Peyer's patch (tissue), 4 donors: ENCODE results near the gene SNTG2. TPM values are rescaled to one million over a fixed set of nuclear protein-coding genes. Genes with fewer than 3 reads are reported as not detected.
A peak's percentile ranks its signal among the peaks of the same experiment; 100 is the strongest.
"Not testable (repeated sequence)": the region's sequence is repeated elsewhere in the genome, so short reads cannot be mapped to it uniquely, and the experiment has no call there.

ENCODE experiments used
- DNase-seq, 3 donors: peaks; one replicate each; pipeline ENCODE4 v3.0.0-alpha.2; 2017 to 2019
- H3K27ac ChIP-seq, 4 donors: fragments of 200-600 bp; sonication (generic); one replicate each; pipeline ENCODE4 v1.5.1; 2016 to 2019
- H3K27me3 ChIP-seq, 2 donors: fragments of 200-600 bp; sonication (generic); one replicate each; pipeline ENCODE4 v1.5.1; 2019
- H3K36me3 ChIP-seq, 3 donors: fragments of 200-600 bp; sonication (generic); one replicate each; pipeline ENCODE4 v1.5.1; 2016 to 2019
- H3K4me1 ChIP-seq, 4 donors: fragments of 200-600 bp; sonication (generic); one replicate each; pipeline ENCODE4 v1.5.1; 2016 to 2019
- H3K4me3 ChIP-seq, 4 donors: fragments of 200-600 bp; sonication (generic); 1 replicate in 3 of 4; 2 replicates in 1 of 4; pipeline ENCODE4 v1.5.1; 2016 to 2019; ENCODE audit warnings: mild to moderate bottlenecking in 1 of 4
- H3K9me3 ChIP-seq, 4 donors: fragments of 200-600 bp; sonication (generic); one replicate each; pipeline ENCODE4 v1.5.1; 2016 to 2019; ENCODE audit warnings: mild to moderate bottlenecking in 1 of 4
- CTCF ChIP-seq, 6 experiments: fragments of 450-650 bp in 4 of 6; fragments of 200-600 bp in 2 of 6; sonication (generic) in 1 of 6; IDR thresholded peaks; one replicate each; pipeline ENCODE4 v1.5.1; 2017 to 2019; ENCODE audit warnings: antibody characterized with exemption in 6 of 6, mild to moderate bottlenecking in 3 of 6, moderate library complexity in 1 of 6
- POLR2A ChIP-seq, 2 donors: fragments of 450-650 bp; IDR thresholded peaks; one replicate each; pipeline ENCODE4 v1.5.1; 2017; ENCODE audit warnings: antibody characterized with exemption in 2 of 2, mild to moderate bottlenecking in 2 of 2, moderate library complexity in 2 of 2
- total RNA-seq, 4 donors: library from RNA; depleted of rRNA; stranded (reverse); fragments of >200 nt; gene quantifications; one replicate each; pipeline ENCODE4 v1.1.0, GENCODE V29; 2016

SNTG2 gene
- total RNA-seq, 4 donors from 2014 or later, result 1.8 to 65.2 (median 3.9) TPM

DNA sequence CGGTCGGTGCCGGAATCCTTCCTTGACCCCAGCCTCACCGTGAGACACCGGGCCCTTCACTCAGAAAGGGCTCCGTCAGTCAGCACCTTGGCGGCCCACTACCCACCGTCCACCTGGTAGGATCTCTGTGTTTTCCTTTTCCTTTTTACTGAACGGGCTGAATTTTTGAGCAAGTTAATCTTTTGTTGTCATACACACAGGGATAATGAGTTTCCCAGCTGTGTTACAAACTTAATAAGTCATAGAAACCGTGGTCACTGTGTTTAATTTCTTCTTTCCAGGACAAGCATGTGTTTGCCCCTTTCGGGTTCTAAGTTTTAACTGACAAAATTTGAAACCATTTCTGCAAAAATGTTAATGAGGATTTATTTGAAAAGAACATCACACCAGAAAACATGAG, 423.6 kb downstream of the SNTG2 start:
- no peaks in the 10 kb centered on the region for H3K9me3 ChIP-seq
- DNase-seq, result no peak
- no peaks in the 10 kb centered on the region for H3K4me1 ChIP-seq
- no peak for TF ChIP-seq CTCF (IDR thresholded peaks at IDR 0.05)
- no peak for TF ChIP-seq POLR2A (IDR thresholded peaks at IDR 0.05)
- no peaks in the 10 kb centered on the region for H3K36me3 ChIP-seq
- no peaks in the 10 kb centered on the region for H3K27me3 ChIP-seq
- H3K4me3 ChIP-seq, result peak overlapping the region in 1 of 4 donors; percentile 19
- H3K27ac ChIP-seq, result no peak overlapping the region

- no peaks in the 10 kb centered on the region for H3K36me3 ChIP-seq
- H3K27ac ChIP-seq, result no peak overlapping the region
- no peak for TF ChIP-seq CTCF (IDR thresholded peaks at IDR 0.05)
- no peak for TF ChIP-seq POLR2A (IDR thresholded peaks at IDR 0.05)
- DNase-seq, result no peak
- H3K4me3 ChIP-seq, result no peak overlapping the region
- no peaks in the 10 kb centered on the region for H3K27me3 ChIP-seq
- H3K9me3 ChIP-seq, result no peaks in the 10 kb centered on the region
- no peaks in the 10 kb centered on the region for H3K4me1 ChIP-seq
These were observed 425.1 kb downstream of the SNTG2 start for GRCh38 chr2:1375794-1376193.

DNA sequence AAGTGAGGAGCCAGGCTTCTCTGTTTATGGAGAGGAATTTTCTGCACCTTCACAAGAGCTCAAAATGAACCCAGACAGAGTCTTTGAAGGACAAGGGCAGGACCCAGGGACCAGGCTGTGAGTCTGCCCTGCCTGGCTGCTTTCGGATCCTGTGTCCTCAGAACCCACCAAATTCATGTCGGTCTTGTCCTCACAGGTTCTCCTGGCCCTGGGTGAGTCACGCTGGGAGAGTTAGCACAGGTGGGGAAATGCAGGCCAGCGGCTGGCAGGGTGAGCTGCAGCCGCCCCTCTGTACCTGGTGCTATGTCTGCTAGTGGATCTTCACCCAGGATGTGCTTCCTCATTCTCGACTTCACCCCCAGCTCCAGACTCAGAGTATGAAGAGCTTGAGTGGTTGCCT, 426.8 kb downstream of the SNTG2 start:
- H3K36me3 ChIP-seq, result no peaks in the 10 kb centered on the region
- H3K4me3 ChIP-seq, result no peak overlapping the region
- H3K4me1 ChIP-seq, result no peaks in the 10 kb centered on the region
- DNase-seq, result no peak
- no peaks in the 10 kb centered on the region for H3K9me3 ChIP-seq
- TF ChIP-seq POLR2A (IDR thresholded peaks at IDR 0.05) (no peak), CTCF (IDR thresholded peaks at IDR 0.05) (no peak)
- no peak overlapping the region for H3K27ac ChIP-seq
- H3K27me3 ChIP-seq, result no peaks in the 10 kb centered on the region

DNA sequence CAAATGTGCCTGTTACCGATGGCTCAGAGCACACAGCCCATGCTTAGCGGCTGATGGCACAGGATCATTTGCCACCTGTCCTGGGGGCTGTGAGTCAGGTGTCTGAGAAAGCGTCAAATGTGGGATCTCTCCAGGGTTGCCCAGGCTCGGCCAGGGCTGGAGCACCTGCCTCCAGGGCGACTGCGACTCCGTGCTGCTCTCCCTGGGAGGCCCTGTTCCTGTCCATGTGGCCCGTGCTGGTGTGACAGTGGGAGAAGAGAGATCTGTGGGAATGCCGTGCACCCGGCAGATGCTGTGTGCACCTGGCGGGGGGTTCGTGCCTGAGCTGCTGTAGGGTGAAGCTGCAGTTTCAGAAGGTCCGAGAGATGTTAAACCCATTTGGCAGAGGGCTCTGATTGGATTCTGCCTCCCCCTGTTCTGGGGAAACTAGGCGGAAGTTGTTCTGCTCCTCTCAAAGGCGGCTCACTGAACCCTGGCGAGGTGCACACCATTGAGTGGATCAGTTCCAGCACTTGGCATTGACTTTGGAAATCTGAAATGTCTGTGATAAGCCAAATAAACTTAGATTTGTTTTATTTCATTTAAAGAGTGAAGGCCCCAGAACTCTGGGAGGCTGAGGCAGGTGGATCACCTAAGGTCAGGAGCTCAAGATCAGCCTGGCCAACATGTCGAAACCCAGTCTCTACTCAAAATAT, 428.0 kb downstream of the SNTG2 start:
- no peaks in the 10 kb centered on the region for H3K9me3 ChIP-seq
- H3K4me1 ChIP-seq, result no peaks in the 10 kb centered on the region

DNA sequence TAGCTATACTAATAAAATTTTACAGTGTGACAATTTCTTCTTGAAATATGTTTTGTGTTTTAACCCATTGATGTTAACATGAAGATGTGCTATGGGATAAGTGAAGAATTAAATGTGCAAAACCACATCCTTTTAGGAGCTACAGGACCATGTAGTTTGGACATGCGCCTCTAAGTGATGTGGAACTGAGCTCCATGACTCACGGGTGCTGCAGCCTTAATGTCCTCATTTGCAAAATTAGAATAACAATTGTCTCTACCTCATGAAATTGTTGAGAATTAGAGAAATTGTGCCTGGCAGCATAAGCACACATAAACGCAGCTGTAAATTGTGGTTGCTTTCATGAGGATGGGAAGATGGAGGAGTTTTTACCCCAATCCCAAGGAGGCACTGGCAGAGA, 431.0 kb downstream of the SNTG2 start:
- TF ChIP-seq CTCF (IDR thresholded peaks at IDR 0.05), result no peak
- TF ChIP-seq POLR2A (IDR thresholded peaks at IDR 0.05), result no peak
- Histone ChIP-seq H3K27ac (no peak overlapping the region), H3K4me3 (no peak overlapping the region), H3K36me3 (no peaks in the 10 kb centered on the region), H3K4me1 (no peaks in the 10 kb centered on the region), H3K9me3 (no peaks in the 10 kb centered on the region), H3K27me3 (no peaks in the 10 kb centered on the region)
- DNase-seq, result no peak

More for the DNA sequence above, 428.0 kb downstream of the SNTG2 start:
- Histone ChIP-seq H3K36me3 (no peaks in the 10 kb centered on the region), H3K4me3 (no peak overlapping the region), H3K27ac (no peak overlapping the region), H3K27me3 (no peaks in the 10 kb centered on the region)
- DNase-seq, result no peak
- TF ChIP-seq POLR2A (IDR thresholded peaks at IDR 0.05), result no peak
- TF ChIP-seq CTCF (IDR thresholded peaks at IDR 0.05), result no peak

DNA sequence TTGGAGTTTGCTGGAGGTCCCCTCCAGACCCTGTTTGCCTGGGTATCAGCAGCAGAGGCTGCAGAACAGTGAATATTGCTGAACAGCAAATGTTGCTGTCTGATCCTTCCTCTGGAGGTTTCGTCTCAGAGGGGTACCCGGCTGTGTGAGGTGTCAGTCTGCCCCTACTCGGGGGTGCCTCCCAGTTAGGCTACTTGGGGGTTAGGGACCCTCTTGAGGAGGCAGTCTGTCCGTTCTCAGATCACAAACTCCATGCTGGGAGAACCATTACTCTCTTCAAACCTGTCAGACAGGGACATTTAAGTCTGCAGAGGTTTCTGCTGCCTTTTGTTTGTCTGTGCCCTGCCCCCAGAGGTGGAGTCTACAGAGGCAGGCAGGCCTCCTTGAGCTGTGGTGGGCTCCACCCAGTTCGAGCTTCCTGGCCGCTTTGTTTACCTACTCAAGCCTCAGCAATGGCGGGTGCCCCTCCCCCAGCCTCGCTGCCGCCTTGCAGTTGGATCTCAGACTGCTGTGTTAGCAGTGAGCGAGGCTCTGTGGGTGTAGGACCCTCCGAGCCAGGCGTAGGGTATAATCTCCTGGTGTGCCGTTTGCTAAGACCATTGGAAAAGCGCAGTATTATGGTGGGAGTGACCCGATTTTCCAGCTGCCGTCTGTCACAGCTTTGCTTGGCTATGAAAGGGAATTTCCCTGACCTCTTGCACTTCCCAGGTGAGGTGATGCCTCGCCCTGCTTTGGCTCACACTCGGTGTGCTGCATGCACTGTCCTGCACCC, 437.5 kb downstream of the SNTG2 start:
- not testable (repeated sequence) for H3K4me1 ChIP-seq, H3K36me3 ChIP-seq, H3K27me3 ChIP-seq, H3K9me3 ChIP-seq, H3K27ac ChIP-seq, H3K4me3 ChIP-seq, DNase-seq

DNA sequence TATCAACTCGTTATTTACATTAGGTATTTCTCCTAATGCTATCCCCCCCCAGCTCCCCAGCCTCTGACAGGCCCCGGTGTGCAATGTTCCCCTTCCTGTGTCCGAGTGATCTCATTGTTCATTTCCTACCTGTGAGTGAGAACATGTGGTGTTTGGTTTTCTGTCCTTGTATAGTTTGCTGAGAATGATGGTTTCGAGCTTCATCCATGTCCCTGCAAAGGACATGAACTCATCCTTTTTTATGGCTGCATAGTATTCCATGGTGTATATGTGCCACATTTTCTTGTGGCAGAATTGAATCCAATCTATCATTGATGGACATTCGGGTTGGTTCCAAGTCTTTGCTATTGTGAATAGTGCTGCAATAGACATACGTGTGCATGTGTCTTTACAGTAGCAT, 439.5 kb downstream of the SNTG2 start:
- not testable (repeated sequence) for H3K36me3 ChIP-seq, H3K27me3 ChIP-seq, DNase-seq, H3K4me3 ChIP-seq, H3K4me1 ChIP-seq, H3K27ac ChIP-seq, H3K9me3 ChIP-seq
